DLD1 (cell line): ENCODE data around the gene HOXB3.

Source experiments
- in situ Hi-C: cut with HindIII; loops from 2 replicates; pipeline ENCODE4 v1.10.0; 2017; ENCODE audit warnings: low sequenced_read_pairs

HOXB3 gene

DNA sequence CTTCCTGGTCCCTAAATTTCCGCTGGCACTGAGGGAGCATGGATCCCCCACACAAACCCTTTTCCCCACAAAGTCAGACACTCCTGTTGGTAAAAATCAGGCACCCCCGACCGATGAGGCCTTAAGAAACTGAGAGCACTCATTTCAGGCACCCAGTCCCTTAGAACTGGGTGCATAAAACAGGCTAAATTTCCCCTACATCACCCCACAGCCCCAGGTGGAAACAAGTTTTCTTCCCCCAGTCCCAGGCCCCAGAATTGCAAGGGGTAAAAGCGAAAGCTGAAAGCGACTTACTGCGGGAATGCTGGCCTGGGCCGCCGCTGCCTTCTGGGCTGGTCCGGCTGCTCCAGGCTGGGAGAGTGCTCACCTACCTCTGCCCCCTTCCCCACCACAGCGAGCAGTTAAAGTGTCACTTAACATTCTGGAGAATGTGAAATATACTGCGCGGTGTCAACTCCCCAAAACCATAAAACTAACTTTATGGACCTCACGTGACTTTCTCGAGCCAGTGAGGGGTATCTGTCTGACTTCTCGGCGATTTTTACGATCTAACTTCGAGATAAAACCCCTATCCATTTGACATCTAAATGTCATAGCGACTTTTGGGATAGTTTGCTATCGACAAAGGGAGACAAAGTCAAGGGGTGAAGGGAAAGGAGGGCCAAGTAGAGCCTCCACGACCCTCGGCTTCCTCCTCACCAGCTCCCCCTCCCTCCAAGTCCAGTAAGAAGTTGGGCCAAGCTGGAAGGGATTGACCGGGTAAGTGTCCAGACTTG, at the start of gene HOXB3:
HOXB3 (minus strand) TSS at position 411 of the 776 bp plus-strand sequence. CDS start 37,767 bp downstream, outside the sequence.
- in situ Hi-C loops, result no loop called here

DNA sequence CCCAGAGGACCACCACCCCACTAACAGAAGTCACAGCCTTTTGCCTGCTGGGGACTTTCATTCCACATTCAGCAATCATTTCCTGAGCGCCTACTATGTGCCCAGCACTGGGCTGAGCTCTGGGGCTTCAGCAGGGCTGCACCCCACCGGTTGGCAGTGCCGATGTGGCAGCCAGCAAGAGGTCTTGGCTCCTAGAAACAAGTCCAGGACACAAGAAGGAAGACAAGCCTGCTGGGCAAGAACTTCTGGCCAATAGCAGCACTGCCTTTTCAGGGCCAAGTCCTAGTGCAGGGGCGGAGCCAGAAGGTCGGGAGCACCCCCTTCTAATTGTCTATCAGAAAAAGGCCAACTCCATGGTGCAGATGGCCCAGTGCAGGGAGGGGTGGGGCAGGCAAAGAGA, 49.1 kb upstream of the HOXB3 start:
- in situ Hi-C loops, result no loop called here

DNA sequence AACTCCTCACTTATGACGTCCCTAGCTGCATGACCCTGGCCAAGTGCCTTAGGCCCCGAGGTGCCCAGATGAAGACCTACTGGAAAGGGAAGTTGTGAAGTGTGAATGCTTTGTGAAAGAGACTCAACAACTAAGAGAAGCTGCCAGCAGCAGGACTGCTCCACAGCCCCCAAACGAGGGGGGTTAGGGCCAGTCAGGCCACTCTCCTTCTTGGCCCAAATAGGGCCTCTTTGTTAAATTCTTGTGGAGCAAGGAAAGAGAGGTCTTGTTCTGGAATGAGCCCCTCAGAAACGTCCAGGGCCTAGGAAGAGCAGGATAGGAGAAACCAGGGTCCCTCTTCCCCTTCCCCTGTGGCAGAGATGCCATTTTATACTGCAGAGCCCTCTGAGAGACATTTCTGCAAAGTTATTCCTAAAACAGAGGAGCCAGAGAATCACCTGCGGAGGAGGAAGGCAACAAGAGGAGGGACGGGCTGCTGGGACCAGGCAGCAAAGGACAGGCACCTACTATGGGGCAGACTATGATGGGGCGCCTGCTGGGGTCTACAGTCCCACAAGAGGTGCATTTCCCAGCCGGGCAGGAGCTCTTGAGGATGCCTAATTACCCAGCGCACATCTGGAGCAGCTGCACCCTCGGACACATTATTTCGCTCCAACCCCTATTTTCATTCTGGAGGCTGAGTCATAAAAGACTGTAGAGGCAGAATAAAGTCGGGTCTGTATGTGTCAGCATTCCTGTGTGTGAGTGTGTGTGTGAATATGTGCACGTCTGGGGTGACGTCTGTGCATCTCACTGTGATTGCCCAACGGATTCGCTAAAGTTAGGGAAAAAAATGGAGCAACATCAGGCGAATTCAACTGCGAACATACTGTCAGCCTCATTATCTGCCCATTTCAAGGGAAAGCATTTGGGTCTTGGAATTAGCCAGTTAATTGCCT, 47.6 kb upstream of the HOXB3 start:
- in situ Hi-C loops, result no loop called here

DNA sequence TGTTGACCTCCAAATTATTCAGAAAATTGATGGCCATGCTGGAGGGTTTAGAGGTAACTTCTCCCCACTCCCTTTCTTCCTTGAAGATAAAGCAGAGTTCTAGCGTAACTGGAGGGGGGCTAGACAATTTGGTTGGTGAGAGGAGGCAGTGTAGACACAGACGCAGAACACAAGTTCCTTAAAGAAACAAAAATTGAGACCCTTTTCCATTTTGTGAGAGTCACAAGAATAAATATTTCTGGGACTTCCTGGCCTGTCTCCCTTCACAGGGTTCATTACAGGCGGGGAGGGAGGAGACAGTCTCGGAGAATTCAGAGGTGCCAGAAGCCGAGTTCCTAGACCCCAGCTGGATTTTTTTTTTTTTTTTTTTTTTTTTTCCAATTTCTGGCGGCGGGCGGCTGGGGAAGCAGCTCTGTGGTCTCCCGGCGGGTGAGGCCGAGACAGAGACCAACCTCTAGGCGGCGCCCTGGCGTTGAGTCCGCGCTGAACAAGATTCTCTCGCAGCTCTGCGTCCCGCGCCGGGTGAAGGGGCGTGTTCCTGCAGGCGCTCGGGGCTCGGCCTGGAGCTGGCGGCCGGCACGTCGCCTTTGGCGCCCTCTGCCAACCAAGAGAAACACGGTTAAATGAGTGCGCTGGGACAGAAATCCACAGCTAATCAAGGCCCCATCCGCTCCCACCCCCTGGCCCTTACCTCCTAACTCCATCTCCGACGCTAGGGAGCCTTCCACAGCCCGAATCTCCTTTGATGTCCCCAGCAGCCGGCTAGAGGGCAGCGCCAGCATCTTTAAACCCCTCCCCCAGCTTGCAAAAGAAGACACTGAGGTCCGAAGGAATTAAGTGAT, 46.4 kb upstream of the HOXB3 start:
- in situ Hi-C loops, result no loop called here

GRCh38 chr17:48634493-48635208, 44.6 kb upstream of the HOXB3 start:
- in situ Hi-C loops, result no loop called here

DNA sequence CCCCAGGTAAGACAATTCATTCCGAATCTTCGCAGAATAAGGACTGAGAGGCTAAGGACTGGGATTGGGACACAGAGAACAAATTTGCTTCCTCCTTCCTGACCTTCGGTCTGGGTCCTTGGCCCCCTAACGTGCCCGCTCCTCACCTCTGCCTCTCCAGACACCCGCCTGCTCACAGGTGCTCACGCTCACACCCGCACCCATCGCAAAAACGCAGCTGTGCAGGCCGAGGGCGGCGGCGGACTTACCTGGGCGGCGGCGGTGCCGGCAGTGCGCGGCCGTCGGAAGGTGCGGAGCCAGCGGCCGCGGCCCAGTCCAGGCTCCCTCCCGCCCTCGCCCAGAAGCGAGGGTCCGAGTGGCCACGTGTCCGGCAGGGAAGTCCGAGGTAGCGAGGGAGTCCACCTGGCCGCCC, 43.2 kb upstream of the HOXB3 start:
- in situ Hi-C loops, result no loop called here

DNA sequence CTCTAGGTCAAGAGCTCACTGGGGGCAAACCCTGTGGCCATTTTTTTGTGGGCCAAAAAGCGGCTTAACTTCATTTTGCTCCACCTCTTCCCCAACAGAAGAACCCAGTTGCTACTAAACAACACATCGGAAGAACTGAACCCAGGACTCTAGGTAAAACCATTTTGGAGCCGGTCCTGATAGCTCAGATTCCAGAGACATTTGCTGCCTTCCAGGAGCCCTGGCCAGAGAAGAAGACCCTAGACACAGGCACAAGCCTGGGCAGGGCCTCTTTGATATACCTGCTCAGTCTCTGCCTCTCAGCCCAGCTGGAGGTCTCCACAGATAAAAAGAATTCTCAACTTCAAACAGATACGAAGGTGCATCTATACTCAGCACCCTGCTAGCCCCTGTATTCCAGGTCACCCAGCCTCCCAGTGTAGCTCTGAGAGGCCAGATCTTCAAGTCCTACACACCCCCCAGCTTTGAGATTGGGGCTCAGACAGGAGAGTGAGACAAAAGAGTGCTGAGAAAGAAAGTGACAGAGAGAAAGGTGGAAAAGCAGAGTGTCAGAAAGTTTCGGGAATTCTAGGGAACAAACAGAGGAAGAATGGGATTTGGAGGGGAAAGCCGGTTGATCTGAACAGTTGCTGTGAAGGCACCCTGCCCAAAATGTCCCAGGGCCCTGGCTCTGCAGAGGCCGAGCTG, 42.7 kb upstream of the HOXB3 start:
- in situ Hi-C loops, result no loop called here

DNA sequence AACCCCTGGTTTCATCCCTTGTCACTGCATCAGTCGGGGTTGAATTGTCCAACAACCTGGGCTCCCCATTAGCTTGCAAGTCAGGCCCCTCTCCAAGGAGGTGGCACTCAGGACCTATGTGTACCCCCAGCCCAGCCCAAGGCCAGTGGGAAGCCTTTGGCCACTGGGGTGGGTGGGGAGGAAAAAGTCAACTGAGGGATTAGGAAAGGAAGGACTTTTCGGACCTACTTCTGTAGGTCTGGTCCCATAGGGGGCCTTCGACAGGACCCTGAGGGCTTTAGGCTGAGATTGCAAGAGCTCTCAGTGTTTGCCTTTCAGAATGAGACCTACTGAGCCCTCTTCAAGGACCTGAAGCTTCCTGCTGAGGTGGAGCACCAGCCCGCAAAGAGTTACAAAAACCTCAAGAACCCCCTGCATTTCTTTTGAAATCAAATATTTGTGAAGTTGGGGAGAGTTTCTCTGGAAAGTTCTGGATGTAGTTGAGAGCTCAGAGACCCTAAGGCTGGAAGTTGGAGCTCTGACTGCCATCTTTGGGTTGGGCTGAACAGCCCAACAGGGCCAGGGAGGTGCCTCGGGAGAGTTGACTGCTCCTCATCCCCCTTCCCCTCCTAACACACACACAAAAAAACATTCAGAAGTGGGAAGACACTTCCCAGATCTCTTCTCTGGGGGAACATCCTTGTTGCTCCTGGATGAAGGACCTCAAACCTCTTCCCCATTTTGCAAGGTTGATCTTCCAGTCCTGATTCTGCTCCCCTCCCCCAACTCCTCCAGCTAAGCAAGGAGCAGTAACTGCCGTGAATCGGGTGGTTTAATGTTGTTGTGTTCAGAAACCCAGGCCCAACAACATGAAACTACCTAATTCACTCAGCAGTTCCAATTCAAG, 41.9 kb upstream of the HOXB3 start:
- in situ Hi-C loops, result no loop called here

- in situ Hi-C loops, result no loop called here
Observed at GRCh38 chr17:48630925-48631692, 41.1 kb upstream of the HOXB3 start.

GRCh38 chr17:48630009-48630924, 40.2 kb upstream of the HOXB3 start:
- in situ Hi-C loops, result no loop called here

DNA sequence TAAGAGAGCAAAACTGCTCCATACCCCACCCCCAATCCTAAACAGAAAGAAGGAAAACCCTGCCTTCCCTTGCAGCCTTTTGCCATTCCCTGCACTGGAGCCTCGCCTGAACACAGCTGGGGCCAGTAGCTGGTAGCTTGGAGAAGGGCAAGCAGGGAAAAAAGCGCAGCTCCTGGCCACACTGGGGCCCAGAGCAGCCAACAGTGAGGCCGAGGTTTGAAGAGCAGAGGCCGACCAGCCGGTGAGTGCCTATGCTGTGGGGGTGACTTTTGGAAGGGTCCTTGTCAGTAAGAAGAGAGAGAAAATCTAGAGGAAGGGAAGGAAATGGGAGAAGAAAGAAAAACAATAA, 39.3 kb upstream of the HOXB3 start:
- in situ Hi-C loops, result no loop called here

GRCh38 chr17:48628649-48629410, 38.8 kb upstream of the HOXB3 start:
- in situ Hi-C loops, result no loop called here

DNA sequence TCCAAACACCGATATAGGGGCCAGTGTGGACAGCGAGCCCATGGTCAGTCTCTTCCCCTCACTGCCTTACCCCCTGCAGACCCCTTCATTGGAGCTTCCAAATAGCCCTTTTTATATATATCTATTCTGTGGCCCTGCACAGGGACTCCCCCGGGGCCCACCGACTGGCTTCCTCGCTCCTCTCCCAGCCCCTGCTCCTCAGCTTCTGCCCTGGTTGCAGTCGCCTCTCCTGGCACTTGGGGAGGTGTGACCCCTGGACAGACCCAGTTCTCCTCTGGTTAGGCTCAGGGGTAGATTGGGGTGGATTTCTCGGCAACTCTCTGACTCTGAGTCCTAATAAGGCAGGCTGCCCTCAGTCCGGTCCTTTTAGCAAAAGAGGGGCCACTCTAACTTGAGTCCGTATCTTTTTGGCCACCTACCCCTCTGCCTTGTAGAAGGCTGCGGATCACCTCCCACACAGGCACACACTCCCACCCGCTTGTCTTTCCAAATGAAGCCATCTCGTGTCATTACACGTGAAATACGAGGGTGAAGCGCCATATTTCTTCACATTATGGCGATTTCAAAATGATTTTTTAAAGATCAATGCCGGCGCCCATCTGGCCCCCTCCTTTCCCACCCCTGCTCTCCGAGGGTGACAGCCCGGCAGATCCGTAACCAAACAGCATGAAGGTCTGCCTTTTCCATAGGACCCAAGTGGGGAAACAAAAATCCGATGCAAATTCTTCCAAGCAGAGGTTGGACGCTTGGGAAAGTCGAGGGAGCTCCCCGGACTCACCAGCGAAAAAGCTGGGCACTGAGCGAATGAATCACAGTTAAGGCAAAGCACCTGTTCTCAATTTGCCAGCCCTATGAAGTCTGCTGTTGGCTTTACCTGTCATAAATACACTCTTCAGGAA, 37.8 kb upstream of the HOXB3 start:
- in situ Hi-C loops, result no loop called here

DNA sequence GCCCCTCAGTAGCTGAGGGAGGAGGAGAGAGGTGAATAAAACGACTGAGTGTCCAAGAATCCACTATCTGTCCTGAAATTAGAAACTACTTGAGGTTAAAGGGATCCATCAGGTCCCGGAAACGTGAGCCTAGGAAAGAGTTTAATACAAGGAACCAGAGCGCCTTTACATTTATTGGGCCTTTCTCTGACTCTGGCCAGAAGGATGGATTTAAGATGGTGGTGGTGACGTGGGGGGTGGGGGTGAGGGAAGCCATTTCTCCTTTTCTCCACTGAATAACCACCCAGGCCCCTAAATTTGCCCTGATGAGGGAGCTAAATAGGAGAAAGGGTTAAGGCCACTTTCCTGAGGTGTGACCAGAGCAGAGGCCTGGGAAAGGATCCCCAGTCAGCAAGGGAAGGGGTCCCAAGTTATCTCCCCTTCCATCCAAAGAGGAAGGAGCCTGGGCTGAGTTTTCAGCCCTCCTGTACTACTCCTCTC, 37.1 kb upstream of the HOXB3 start:
- in situ Hi-C loops, result no loop called here
